Mucosa of descending colon (tissue), 3 donors: ENCODE results near the gene VWA3A. TPM values are rescaled to one million over a fixed set of nuclear protein-coding genes. Genes with fewer than 3 reads are reported as not detected.
"Not testable (repeated sequence)": the region's sequence is repeated elsewhere in the genome, so short reads cannot be mapped to it uniquely, and the experiment has no call there.

Experiments
- ATAC-seq: fragments of 200-7000 bp; cut with Tn5 transposase; one replicate; pipeline ENCODE4 v1.9.1; 2020; ENCODE audit warnings: mild to moderate bottlenecking, moderate library complexity
- DNase-seq, 3 donors: peaks; one replicate each; pipeline ENCODE4 v3.0.0-alpha.2; 2020
- H3K36me3 ChIP-seq: fragments of 200-600 bp; one replicate; pipeline ENCODE4 v1.8.0; 2021; ENCODE audit warnings: low read depth, mild to moderate bottlenecking
- H3K4me1 ChIP-seq: fragments of 200-600 bp; one replicate; pipeline ENCODE4 v1.8.0; 2021; ENCODE audit warnings: low read depth, mild to moderate bottlenecking
- H3K4me3 ChIP-seq: fragments of 200-600 bp; one replicate; pipeline ENCODE4 v1.8.0; 2021; ENCODE audit warnings: mild to moderate bottlenecking
- H3K9me3 ChIP-seq: fragments of 200-600 bp; one replicate; pipeline ENCODE4 v1.8.0; 2021; ENCODE audit warnings: mild to moderate bottlenecking
- intact Hi-C, 2 donors: fragments of 100-400 bp; cut with DNase I in 1 of 2; cut with micrococcal nuclease in 1 of 2; formaldehyde crosslinking; loops; one replicate each; pipeline versions ENCODE4 v1.11.0 to v1.11.1; 2022; cut with DNase I, micrococcal nuclease
- total RNA-seq, 3 donors: library from RNA; stranded (reverse); fragmentation: NEBNext Ultra II Directional in 2 of 3; extraction: Animal tissue kit (Norgen Biotek cat#: 25700) in 2 of 3; gene quantifications; one replicate each; pipeline versions ENCODE4 v1.2.1 to v1.2.4, GENCODE V29; 2021 to 2023
- TF ChIP-seq, protein P1 (sequence below): fragments of 200-600 bp; IDR thresholded peaks from one replicate; pipeline ENCODE4 v1.8.0; 2022; ENCODE audit warnings: antibody characterized with exemption, mild to moderate bottlenecking
- donor health status: DM: no; HTN: no; CAD: no; lungs with moderate emphysema.
- donor health status: DM: no; HTN: no; CAD: no.
- donor health status: DM: no; HTN: yes; CAD: no.

Gene VWA3A
- total RNA-seq, 3 donors from 2014 or later, result 0.44 to 0.46 TPM; not detected in 1

DNA sequence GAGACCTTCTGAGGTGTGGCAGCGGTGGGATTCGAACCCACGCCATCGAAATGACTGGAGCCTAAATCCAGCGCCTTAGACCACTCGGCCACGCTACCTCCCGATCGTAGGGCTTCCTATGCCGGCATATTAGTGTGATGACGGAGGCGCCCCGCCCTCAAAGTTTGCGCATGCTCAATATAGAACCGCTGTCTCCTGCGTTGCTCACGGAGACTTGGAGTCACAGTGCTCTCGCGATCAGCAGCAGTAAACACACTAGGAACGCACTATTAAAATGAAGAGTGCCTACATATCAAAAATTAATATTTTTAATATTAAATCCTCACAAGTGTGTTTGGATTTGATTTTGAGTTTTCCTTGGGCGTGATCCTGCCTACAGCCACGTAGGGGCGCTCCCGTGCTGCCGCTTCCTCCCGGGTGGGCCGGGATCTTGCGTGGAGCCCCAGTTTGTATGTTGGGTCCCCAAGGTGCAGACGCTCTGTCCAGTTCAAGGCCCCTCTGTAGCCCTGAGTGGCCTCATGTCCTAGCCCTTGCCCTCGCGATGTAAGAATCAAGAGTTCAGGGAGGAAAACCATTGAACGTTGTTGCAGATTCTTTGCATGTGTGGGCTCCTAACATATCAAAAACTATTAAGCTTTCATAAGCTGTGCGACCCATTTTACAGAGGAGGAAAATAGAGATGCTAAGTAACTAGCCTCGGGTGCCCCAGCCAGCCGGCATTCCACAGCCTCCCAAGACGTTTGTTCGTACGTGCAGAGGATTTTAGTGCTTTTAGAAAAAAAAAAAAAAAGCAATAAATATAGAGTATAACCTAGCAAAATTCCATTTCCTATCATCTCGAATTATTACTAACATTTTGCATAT is 103.6 kb downstream of the VWA3A start:
- ATAC-seq (peak; percentile 37), DNase-seq (peak; percentile 90 to 96 (median 95))
- Histone ChIP-seq H3K4me1 (peaks cover 11% of the 10 kb centered on the region), H3K9me3 (no peaks in the 10 kb centered on the region), H3K36me3 (no peaks in the 10 kb centered on the region), H3K4me3 (peak overlapping the region; percentile 18)
- TF ChIP-seq, protein P1, sequence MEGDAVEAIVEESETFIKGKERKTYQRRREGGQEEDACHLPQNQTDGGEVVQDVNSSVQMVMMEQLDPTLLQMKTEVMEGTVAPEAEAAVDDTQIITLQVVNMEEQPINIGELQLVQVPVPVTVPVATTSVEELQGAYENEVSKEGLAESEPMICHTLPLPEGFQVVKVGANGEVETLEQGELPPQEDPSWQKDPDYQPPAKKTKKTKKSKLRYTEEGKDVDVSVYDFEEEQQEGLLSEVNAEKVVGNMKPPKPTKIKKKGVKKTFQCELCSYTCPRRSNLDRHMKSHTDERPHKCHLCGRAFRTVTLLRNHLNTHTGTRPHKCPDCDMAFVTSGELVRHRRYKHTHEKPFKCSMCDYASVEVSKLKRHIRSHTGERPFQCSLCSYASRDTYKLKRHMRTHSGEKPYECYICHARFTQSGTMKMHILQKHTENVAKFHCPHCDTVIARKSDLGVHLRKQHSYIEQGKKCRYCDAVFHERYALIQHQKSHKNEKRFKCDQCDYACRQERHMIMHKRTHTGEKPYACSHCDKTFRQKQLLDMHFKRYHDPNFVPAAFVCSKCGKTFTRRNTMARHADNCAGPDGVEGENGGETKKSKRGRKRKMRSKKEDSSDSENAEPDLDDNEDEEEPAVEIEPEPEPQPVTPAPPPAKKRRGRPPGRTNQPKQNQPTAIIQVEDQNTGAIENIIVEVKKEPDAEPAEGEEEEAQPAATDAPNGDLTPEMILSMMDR, result peak; percentile 76
- intact Hi-C loops, result loop anchor here (5.0 kb wide), 1 partner anchor 101 kb away; the partner anchor contains the start of gene POLR3E (in 2 of the 2)

DNA sequence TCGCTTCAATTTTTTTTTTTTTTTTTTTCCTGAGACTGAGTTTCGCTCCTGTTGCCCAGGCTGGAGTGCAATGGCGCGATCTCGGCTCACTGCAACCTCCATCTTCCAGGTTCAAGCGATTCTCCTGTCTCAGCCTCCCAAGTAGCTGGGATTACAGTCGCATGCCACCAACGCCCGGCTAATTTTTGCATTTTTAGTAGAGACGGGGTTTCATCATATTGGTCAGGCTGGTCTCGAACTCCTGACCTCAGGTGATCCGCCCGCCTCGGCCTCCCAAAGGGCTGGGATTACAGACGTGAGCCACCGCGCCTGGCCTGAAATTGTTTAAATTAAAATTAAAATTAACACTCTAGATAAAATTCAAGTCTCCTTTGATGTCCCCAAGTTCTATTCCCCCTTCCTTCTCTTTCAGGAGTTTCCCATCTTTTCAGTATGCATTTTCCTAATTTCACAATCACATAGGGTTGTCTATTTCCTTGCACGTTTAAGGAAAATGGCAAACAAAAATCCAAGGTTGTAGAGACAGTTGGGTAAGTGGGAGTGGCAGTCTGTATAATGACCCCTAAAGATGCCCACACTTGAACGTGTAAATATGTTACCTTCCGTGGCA is 104.3 kb downstream of the VWA3A start:
- H3K36me3 ChIP-seq, ATAC-seq, H3K9me3 ChIP-seq, DNase-seq, H3K4me3 ChIP-seq: not testable (repeated sequence)
- intact Hi-C loops, result loop anchor here (5.0 kb wide), 1 partner anchor 101 kb away; the partner anchor contains the start of gene POLR3E (in 2 of the 2)
- peaks cover 14% of the 10 kb centered on the region for H3K4me1 ChIP-seq

DNA sequence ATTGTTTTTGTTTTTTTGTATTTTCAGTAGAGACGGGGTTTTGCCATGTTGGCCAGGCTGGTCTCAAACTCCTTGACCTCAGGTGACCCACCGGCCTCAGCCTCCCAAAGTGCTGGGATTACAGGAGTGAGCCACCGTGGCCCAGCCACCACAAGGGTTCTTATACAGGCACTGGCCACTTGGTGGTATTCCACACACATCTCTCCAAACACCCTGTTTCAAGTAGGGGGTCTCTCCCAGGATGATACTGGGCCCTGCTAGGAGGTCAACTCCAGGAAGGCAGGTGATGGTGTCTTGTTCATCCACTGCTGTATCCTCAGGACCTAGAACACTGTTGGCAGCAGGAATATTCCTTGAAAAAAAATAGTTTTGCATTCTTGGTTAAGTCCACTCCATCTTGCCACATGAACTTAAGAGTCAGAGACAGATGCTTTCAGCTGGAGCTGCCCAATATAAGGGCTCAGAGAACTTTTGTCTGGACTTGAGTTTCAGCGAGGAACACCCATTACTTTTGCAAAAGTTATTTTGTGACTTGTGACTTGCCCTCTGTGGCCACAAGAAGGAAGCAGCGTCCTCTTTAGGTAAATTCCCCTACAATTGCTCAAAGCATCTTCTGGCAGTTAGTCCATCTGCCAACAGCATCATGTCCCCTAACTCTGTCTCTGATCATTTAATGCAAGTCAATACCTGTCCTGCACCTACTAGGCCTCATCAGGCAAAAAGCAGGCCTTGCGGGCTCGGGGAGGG is 106.4 kb downstream of the VWA3A start:
- intact Hi-C loops, result loop anchor here (5.0 kb wide), 1 partner anchor 99 kb away; the partner anchor contains the start of gene POLR3E (in 2 of the 2)
- no peaks in the 10 kb centered on the region for H3K36me3 ChIP-seq

DNA sequence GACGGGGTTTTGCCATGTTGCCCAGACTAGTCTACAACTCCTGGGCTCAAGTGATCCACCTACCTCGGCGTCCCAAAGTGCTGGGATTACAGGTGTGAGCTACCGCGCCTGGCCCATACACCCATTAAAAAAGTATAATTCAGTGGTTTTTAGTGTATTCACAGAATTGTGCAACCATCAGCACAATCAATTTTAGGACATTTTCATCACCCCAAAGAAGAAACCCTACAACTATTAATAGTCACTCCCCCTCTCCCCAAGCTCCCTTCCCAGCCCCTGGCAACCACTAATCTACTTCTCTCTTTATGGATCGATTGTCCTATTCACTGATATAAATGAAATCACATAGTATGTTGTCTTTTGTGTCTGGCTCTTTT is 109.9 kb downstream of the VWA3A start:
- Histone ChIP-seq H3K4me1 (peaks cover 16% of the 10 kb centered on the region), H3K36me3 (no peaks in the 10 kb centered on the region), H3K4me3 (no peak overlapping the region), H3K9me3 (no peaks in the 10 kb centered on the region)
- TF ChIP-seq, protein P1, result no peak
- intact Hi-C loops, result no loop called here
- ATAC-seq, result no peak
- no peak for DNase-seq

More for the DNA sequence above, 106.4 kb downstream of the VWA3A start:
- TF ChIP-seq, protein P1, result no peak
- Histone ChIP-seq H3K4me1 (peaks cover 12% of the 10 kb centered on the region), H3K4me3 (no peak overlapping the region), H3K9me3 (no peaks in the 10 kb centered on the region)
- DNase-seq, result no peak
- ATAC-seq, result no peak

DNA sequence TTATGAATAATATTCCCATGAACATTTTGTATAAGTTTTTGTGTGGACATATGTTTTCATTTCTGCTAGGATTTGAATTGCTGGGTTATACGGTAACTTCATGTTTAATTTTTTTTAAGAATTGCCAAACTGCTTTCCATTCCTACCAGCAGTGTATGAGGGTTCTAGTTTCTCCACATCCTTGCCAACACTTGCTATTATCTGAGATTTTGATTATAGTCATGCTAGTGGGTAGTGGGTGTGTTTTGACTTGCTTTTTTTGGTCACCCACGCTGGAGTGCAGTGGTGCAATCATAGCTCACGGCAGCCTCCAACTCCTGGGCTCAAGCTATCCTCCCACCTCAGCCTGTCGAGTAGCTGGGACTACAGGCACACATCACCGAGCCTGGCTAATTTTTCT is 110.8 kb downstream of the VWA3A start:
- H3K9me3 ChIP-seq, result no peaks in the 10 kb centered on the region
- intact Hi-C loops, result no loop called here
- ATAC-seq, result no peak
- H3K4me3 ChIP-seq, result no peak overlapping the region
- TF ChIP-seq, protein P1, result no peak
- no peak for DNase-seq
- H3K4me1 ChIP-seq, result peaks cover 21% of the 10 kb centered on the region
- H3K36me3 ChIP-seq, result no peaks in the 10 kb centered on the region
